GM19328 (cell line): ENCODE measurements around the gene AOPEP.

Experiments used
- ATAC-seq: cut with Tn5 transposase; IDR thresholded peaks from one replicate; pipeline ENCODE4 v1.9.1; 2021; ENCODE audit warnings: mild to moderate bottlenecking, moderate library complexity; ENCODE audit not compliant: unreplicated experiment

AOPEP gene

DNA sequence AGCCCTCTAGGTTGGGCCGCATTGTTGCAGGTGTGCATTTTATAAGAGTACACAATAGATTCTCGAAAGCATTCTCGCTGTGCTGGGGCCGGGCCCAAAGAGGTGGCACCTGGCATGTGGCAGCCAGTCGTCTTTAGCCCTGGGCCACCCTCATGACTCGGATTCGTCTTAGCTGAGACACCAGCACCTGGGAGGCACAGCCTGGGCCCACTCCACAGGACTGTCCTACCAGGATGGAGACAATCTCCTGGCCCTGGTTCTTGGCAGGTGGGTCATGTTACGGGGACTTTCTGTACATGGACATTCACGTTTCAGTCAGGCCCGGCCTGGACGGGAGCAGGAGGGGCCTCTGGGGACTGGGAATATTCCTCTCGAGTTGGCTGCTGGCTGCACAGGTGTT lies 378.5 kb downstream of the AOPEP start:
- no peak for ATAC-seq

DNA sequence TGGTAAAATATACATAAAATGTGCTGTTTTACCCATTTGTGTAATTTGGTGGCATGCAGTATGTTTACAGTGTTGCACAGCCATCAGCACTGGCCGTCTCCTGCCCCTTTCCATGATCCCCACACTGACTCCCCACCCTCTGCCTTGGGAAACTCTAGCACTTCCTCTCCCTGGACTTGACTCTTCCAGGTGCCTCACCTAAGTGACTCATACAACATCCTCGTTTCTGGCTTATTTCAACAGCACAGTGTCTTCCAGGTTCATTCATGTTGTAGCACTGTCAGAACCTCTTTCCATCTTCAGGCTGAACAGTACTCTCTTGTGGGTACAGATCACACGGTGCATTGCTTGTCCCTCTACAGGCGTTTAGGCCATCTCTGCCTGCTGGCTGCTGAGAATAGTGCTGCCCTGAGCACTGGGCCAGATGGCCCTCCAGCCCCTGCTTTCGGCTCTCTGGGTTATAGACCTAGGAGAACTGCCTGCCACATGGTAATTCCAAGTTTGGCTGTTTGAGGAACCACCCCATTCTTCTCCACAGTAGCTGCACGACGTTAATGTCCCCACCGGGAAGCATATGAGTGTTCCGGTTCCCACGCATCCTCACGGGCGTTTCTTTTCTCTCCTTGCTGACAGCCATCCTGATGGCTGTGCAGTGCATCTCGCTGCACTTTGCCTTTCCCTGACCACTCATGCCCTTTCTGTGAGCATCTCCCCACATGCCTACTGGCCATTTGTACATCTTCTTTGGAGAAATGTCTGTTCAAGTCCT lies 379.2 kb downstream of the AOPEP start:
- ATAC-seq = no peak

DNA sequence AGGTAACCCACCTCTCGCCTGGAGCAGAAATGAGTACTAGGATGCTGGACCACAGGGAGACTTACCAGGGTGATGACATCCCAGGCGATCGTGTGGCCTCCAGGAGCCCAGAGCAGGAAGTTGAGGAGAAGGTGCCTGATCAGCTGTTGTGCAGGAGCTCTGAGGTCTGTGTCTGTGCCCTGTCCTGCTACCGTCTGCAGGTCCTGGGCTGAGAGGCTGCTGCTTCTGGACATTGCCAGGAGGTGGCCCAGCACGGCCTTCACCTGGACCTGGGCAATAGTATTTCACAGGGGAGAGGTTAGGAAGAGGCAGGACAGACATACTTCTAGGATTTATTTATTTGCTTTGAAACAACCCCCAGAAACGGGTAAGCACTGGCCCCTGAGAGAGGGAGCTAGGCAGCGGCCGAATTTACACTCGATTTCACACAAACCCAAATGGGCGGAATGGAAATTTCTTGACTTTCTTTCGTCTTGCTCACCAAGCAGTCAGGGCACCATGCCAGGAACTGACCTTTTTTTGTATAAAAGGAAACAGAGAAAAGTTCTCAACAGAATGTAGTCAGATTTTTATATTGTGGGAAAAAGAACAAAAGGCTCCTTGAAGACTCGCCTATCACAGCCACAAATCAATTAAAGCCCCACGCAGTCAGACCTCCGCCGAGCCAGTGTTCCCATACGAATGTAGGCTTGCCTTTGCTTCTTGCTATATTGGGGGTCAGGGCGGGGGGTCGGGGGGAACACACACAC lies 380.7 kb downstream of the AOPEP start:
- no peak for ATAC-seq

DNA sequence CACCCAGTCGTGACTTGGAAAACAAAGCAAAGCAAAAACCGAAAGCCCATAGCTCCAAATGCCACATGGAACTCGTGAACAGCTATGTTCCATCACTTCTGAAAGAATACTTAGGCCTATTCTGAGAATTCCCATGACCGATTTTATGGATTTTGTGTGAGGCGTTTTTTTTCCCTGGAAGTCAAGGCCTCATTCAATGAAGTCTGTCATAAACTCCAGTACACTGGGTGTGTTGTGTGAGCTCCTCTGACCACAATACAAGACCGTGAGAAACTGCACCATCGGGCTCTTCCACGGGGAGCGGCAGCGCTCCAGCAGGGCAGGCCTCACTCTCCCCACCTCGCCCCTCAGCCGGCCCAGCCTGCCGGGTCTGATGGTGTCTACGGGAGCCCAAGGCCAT lies 381.5 kb downstream of the AOPEP start:
- no peak for ATAC-seq

DNA sequence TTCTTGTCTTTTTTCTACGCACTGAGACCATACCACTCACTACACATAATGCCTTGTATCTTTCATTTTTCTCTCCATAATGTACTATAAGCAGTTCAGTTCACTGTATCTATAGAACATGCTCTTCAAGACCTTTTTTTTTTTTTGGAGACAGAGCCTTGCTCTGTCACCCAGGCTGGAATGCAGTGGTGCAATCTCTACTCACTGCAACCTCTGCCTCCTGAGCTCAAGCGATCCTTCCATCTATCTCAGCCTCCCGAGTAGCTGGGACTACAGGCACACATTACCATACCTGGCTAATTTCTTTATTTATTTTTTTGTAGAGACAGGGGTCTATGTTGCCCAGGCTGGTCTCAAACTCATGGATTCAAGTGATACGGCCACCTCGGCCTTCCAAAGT lies 382.3 kb downstream of the AOPEP start:
- no peak for ATAC-seq

DNA sequence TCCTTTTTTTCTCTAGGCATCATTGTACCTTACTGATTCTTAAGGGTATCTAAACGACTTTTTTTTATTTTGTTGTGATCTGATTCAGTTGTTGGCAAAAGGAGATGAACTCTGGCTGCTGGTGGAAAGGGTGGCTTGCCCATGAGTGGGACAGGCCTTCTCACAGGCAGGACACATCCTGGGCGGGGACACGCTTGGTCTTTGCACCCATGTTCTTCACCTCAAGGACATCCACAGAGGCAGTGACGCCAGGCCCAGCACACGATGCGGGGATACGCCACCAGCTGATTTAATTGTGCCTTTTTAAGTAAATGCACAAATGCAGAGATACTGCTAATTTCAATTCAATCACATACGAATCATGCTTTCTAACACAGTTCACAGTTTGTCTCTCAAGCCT lies 383.0 kb downstream of the AOPEP start:
- no peak for ATAC-seq

DNA sequence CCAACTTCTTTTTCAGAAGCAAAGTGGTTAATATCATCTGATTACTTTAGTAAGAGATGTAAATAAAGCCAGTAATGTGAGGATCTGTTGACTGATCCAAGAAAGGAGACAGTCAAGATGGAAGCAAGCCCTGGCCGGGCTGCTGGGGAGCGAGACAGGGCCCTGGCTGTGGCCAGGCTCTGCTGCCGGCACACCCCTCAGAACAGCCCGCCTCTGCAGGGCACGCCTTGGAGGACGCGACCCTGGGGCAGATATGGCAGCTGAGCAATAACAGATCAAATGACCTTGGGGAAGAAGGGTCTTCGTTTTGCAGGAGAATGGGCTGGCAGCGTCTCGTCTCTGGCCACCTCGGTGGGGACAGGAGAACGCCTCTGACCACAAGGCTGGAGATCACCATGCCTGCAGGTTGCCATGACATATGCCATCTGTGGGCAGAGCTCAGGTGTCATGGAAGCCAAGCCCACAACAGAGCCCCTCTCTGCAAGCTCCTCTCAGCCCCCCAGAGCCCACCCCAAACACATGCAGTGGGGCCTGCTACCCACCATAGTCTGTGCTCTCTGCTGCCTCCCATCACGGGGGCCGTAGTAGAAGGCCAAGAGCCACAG lies 384.5 kb downstream of the AOPEP start:
- ATAC-seq = no peak

DNA sequence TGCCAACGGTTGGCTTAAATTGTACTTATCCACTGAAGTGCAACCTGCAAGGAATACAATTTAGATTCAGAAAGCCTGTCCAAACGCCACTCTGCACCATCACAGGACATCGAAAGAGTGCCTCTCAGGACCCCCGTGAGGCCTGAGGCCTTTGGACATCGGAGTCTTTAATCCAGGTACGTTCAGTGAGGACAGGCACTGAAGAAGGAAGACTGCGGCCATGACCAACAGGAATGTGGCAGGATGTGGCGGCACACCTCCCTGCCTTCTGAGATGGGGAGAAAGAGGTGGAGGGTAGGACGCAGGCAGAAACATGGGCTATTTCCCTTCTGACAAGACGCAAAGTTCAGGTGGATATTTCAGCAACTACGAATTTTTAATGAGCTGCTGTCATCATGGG lies 385.2 kb downstream of the AOPEP start:
- no peak for ATAC-seq

DNA sequence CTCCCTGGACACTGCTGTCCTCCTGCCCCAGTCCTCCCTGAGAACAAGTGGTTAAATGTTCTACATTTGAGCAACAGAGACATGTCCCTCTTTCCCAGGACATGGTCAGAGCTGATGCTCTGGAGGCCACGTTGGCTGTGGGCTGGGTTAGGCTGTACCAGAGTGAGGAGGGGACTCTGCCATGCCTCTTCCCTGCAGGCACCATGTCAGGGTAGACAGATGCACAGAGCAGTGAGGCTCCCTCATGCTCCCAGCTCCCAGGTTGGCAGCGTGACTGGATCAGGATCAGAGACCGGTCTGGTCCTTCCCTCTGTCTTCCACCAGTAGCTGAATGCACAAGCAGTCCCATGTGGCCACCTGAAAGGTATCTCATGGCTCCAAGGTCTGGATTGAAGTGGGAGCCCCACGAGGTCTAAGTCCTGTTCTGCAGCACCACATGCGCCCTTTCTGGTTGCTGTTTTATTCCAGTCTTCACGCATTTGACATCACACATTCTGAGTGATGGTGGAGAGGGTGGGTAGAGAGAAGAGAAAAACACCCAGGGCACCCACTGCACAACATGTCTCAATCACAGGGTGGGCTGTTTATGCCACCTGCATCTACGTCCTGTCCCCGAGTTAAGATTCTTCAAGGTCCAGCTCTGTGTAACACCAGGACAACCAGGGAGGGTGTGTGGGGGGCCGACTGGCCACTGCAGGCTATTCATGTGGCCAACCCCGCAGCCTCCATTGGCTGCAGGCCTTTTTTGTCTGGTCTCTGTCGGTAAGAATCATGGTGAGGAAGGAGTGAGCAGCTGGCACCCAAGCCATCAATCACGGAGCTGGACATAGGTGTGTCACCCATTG lies 386.2 kb downstream of the AOPEP start:
- ATAC-seq = no peak

DNA sequence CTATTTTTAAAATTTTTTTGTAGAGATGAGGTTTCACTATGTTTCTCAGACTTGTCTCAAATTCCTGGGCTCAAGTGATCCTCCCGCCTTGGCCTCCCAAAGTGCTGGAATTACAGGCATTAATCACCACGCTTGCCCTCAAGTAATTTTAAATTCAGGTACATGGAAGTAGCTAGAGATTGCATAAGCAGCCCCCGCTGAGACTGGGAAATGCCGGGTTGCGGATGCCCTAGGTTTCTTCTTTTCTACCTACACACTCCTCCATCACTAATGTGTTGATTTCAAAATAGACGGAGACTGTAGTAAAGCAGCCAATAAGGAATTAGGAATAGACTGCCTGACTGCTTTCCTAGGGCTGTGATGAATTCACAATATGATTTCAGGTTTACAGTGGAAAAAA lies 388.6 kb downstream of the AOPEP start:
- no peak for ATAC-seq

DNA sequence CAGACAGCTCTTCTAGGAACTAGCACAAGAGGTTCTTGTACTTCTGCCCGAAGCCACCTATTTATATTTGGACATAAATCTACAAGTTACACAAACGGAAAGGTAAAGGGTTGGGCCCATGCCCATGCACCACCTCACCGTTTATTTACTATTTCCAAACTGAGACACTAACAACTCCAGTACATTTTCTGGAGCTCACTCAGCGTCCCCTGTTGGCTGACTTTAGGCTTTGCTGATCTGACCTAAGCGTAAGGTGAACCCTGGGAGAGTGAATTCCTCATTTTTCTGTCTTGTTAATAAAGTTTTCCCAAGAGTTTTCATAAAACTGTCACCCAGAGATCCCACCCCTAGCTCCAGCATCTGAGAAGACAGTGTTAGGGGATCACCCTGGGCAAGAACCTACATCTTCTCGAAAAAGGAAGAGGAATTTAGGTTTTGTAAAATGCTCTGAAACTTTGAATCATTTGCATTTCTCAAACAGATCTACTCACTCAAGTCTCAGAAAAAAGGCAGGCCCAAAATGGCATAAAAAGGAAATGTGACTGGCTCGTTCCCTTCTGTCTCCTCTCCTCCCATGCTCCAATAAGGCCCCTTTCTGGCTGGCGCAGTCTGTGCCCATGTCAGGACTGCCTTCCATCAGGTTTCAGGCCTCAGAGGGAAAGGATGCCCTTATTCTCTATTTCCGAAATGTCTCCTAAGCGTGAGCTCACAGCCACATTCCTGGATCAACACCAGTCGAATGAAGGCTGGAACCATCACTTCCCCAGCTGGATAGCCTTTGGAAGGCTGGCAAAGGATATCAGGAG lies 389.7 kb downstream of the AOPEP start:
- ATAC-seq = no peak

DNA sequence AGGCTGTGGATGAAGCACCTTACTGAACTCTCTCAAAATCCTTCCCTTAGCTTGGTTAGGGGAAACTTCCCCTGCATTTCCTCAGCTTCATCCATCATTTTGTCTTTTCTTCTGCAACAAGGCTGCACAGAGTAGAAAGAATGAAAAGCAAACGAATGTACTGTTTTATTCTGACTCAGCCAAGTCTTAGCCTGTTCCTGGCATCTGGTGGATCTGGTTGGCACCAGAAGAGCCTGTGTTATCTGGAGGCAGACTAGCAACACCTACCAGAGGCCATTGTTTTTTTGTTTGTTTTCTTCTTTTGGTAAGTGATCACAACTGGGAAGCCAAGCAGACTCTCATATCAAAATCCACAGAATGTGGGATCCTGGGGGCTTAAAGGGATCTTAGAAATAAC lies 390.3 kb downstream of the AOPEP start:
- no peak for ATAC-seq

DNA sequence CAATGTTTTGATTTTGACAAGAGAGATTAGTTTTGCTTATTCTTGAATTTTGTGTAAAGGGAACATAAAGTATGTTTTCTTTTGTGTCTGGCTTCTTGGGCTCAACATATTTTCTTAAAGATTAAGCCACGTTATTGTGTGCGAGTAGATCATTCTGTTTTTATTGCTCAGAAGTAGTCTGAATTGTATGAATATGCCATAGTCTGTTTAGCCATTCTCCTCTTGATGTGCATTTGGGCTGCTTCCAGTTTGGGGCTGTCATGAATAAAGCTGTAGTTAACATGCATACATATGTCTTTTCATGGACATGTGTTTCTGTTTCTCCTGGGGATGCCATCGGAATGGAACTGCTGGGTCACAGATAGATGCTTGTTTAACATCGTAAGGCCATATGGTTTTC lies 392.1 kb downstream of the AOPEP start:
- no peak for ATAC-seq

DNA sequence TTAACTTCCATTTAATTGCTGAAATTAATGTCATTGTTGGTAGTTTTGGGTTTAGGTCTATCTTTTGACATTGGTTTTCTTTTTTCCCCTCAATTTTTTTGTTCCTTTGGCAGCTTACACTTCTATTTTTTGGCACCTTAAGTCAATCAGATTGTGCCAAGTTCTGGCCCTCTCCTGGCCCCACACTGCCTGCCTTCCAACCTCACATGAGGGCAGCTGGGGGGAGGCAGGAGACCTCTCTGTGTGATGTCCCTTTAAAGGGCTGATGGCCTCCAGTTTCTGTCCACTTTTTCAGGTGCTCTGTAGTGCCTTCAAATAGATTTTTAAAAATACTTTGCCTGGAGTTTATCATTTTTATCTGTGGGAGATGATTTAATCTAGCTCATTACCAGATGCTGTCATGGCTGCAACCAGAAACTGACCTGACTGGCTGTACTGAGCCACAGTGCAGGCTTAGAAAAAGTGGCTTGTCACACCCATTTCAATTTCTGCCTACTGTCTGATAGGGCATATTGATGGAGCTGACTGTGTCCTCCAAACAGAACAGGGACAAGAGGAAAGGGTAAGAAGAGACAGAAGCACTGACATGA lies 394.4 kb downstream of the AOPEP start:
- ATAC-seq = no peak

DNA sequence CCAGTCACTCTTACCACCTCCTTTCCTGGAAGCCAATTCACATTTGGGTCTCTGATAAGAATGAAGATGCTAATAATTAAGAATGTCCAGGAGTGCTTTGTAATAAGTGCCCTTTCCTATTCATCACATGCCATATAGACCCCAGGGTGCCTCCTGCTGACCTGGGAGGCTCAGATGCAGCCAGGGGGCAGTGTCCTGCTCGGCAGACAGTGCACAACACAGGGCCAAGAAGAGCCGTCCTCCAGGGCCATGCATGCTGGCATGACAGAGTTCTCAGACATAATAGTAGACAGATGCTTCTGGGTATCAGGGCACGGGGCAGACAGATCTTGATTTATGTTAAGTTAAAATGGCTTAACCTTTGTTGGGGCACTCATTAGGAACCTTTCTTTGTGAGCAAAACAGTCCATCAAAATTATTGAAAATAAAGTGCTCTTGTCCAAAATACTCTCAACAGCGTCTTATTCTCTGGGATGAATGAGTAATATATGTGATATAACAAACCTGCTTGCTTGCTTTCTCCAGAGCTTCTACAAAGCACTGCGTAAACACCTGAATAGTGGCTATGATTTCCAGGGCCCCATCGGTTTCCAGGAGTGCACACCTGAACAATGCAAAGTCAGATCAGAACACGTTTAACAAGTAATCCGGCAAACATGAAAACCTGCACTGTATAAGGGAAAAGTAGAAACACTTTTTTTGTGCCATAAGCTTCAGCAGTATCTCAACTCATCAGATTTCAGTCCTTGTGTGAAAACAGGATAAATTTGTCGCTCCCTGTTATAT lies 398.3 kb downstream of the AOPEP start:
- no peak for ATAC-seq

DNA sequence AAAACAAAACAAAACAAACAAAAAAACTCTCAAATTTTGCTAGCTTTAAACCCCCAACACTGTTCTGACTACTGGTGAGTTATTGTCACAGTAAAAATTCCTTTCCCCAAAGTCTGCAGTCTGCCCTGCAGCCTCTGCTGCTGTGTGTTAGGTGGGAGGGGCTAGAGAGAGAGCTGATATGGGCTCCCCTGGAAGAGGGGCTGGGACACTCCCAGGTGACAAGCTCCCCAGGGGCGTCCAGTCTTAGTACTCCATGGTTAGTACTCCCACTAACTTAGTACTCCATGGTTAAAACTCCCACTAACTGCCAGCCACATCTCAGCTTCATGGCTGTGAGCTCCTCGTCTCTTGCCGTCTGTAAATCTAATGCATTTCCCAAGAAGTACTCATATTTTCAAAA lies 399.2 kb downstream of the AOPEP start:
- ATAC-seq = no peak

DNA sequence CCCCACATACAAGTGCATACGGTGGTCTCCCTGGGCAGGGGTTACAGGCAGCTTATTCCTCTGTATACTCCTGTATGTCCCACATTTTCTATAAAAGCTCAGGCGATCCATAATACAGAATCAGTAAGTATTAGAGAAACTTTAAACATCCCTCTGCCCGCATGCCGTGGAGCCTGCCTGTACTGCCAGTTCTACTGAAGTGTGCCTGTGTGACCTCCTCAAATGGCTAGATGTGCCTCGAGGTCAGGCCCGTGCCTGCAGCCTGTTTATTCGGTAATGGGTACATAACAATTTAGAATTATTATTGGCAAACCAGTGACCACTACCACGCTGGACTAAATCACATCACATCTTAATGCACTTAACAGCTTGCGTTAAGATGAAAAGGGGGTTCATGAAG lies 400.2 kb downstream of the AOPEP start:
- no peak for ATAC-seq

DNA sequence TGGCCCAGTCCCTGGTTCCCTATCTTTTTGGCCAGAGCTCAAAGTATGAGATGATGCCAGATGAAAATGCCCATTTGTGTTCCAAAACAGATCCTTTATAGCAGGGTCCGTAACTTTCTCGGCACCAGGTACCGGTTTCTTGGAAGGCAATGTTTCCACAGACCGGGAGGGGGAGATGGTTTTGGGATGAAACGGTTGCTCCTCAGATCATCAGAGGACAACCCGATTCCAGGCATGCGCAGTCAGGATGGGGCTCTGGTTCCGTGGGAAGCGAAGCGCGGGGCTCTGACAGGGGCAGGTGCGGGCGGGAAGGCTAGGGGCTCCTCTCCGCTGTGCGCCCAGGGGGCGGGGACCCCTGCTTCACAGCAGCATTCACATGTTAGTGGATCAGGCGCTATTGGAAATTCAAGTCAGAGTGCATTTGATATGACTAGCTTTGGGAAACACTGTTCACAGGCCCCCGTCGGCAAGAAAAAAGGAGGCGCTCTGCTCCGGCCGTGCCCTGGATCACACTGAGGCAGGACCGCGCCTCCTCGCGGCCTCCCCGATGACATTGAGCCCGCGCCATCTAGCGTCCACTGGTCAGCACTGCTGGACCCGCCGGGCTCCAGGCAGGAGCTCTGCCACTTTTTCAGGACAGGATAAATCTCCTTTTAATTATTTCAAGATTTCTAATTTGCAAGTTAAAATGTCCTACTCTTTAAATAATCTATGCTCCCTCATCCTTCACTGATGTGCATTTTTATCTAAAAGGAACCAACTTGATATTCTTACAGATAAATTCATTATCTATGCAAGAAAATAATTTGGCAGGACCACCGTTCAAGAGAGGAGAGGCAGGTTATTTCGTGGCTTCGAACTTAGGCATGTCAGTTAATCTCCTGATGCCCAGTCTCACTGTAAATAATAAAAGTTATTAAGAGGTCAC lies 401.0 kb downstream of the AOPEP start:
- no peak for ATAC-seq
